NCI-H2196 treated with DMSO at 0.1 percent for 48 hours (cell line): ENCODE data around the gene DYTN.

Experiments
- DNase-seq: peaks from one replicate; lab custom pipeline; 2025; ENCODE audit not compliant: unreplicated experiment; lab: John Stamatoyannopoulos, UW

Gene DYTN

DNA sequence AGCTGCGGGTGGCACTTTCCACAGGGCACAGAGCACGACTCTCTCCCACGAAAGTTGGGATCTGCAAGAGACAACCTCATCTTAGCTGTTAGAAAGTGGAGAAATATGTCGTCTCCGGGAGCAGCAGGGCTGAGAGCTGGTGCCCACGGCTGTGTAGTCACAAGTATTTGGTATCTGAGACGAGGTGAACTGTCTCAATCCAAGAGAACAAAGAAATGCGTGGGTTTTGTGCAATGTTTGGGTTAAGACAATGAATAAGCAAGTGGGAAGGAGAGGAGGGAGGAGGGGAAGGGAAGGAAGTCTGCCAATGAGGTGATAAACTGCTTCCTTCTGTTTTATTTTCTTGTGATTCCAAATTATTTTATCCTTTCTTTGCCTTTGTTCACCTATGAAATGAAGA is 18.0 kb downstream of the DYTN start:
- DNase-seq, result no peak

GRCh38 chr2:206698811-206699210 is 19.4 kb downstream of the DYTN start:
- no peak for DNase-seq

GRCh38 chr2:206696910-206697309 is 21.3 kb downstream of the DYTN start:
- DNase-seq, result no peak

GRCh38 chr2:206693399-206694137 is 24.6 kb downstream of the DYTN start:
- DNase-seq, result peak; percentile 67

DNA sequence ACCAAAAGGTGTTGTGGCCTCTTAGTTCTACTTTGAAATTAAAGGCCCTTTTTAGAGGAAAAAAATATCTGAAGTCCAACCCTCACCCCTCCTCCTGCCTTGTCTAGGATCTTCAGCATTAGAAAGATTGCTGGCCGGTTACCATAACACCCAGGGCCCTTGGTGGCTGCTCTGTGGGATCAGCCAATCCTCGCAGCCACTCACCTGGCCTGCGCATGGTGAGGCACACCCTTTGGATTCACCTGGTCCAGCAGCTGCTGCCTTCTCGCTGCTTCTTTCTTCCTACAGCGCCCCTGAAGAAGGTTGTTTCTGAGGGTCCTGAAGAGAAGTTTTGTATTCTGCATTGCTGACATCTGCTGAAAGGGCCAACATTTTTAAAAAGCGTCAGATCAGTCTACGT is 25.2 kb downstream of the DYTN start:
- DNase-seq, result no peak

DNA sequence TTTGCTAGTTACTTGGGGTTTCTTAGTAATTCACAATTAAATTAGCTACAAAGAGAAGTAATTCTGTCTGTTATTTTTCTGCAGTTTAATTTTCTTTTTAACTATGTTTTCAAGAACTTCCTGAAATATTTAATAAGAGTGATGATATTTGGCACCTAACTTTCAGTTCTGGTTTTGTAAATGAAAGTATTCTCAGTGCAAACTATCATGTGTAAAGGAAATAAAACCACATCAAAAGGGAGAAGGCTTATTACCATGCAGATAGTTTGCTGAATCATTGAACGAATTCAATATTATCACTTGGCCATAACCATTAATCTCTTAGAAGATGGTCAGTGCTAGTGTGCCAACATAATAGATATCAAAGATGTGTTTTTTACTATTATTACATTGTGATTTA is 29.2 kb downstream of the DYTN start:
- no peak for DNase-seq

GRCh38 chr2:206688453-206688852 is 29.7 kb downstream of the DYTN start:
- DNase-seq, result no peak

DNA sequence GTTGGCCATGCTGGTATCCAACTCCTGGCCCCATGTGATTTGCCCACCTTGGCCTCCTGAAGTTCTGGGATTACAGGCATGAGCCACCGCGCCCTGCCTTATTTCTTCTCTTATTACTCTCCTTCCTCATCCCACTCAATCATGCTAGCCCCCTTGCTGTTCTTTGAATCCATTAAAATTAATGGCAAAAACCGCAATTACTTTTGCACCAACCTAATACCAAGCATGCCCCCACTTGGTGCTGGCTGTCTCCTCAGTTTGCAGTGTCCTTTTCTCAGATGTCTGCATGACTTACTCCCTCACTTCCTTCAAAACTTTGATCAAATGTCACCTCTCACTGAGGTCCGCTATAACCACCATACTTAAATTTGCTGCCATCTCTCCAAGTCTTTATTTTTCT is 34.6 kb downstream of the DYTN start:
- DNase-seq, result no peak

DNA sequence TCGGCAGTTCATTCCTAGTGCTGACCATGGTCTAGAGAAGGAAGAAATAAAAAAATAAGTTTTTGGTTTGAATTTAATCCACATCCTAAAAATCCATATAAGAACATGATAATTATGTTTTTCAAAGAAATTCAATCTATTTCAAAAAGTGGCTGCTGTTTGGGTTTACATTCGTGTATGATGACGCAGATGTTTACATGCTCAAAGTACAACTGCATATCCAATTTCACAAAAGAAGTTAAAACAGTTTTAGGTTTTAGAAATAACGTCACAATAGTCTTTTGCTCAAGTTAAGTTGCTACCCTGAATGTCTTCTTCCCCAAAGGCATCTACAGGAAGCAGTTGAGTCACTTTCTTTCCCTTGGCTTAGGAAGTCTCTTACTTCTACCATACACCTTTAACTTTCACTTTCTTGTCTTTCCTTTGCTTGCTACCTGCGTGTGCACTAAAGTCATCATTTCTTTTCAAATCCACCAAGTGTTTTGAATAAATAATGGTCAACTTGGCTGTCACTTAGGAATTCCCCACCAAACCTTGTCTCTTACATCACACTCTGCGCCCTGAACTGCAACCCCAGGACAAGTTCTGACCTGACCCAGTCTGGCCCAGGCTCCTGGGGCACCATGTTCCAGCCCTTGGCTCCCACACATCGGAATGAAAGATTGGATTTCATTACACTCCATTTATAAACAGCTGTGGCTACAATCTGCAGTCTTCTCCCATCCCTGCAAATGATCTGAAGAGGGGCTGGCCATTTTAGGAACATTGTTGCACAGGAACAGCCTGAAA is 47.5 kb downstream of the DYTN start:
- no peak for DNase-seq

DNA sequence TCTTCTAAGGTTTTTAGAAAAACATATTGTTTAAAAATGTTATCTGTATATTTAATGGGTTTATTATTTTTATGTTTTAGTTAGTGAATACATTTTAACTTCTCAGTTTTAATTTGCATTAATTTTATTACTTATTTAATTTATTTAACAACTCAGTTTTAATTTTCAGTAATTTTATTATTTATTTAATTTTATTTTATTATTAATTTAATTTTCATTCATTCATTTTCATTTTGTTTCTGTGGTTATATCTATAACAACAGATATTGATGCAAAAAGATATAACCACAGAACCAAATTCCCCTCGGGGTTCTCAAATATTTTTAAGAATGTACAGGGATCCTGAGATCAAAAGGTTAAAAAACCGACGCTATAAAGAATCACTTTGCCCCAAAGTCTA is 52.9 kb downstream of the DYTN start:
- DNase-seq, result no peak

DNA sequence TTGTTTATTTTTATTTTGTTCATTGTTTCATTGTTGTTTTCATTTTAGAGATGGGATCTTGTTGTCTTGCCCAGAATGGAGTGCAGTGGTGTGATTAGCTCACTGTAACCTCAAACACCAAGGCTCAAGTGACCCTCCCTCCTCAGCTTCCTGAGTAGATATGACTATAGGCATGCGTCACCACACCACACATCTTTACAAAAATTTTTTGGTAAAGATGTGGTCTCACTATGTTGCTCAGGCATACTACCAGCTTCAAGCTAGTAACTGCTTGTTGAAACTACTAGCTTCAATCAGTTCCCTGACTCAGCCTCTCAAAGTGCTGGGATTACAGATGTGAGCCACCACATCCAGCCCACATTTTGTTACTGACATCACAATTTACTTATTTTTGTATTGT is 61.1 kb downstream of the DYTN start:
- DNase-seq, result no peak

GRCh38 chr2:206647985-206648384 is 70.2 kb downstream of the DYTN start:
- no peak for DNase-seq

DNA sequence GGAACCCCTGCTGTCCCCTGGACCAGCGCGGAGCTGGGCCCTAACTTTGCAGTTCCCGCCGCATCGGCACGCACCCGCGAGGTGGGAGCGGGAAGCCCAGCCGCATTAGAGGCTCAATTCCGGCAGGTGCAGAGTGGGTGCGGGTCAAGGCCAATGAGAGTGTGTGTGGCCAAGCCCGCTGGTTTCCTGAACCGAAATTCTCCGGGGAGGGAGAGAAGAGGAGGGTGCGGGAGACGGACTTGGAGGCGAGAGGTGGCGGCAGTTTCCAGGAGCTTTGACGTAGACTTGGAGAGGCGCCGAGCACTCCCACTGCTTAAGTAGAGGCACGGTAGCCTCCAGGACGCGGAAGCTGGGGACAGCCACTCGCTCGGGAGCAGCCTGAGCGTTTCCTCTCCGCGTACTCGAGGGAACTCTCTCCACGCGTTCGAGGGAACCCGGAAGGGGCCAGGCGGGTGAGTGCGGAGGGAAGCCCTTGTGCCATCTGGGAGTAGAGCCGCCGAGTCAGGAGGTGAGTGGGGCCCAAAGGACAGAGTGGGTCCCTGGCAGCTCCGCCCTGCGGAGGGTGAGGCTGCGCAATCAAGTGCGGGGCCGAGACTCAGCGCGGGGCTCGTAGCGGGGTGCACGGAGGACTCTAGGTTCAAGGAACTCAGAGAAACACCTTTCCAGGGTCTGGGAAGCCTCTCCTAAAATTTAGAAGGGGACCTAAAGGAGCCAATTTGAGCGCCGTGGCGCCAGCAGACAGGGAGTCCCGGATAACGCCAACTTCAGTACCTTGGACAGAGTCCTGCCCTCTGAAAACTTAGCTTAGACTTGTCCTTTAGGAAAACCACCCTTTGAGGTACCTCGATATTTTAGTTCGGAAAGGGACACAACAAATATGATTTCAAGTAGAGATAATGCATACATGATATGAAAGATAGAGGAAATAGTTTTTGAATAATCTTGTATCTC is 75.8 kb downstream of the DYTN start, which contains the start of gene FAM237A:
Gene FAM237A, plus strand, starts transcription at position 413 of the 951 bp plus-strand sequence. CDS start 1,750 bp downstream, outside the sequence.
- no peak for DNase-seq

DNA sequence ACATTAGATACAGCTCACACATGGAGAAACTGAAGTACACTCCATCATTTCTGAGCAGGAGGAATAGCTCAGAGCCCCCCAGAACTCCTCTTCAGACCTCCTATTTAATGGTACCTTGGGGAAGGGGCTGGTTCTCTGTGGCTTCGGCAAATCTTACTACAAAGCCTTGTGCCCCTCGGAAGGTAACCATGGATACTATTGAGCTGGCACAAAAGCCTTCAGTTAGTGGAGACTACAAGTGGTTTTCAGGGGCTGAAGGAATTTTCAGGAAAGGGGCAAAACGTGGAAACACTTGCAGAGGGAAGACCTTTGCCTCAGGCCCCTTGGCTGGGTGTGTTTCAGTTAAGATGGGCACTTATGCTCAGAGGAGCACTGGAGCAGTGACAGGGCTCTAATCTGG is 77.0 kb downstream of the DYTN start:
- DNase-seq, result no peak

DNA sequence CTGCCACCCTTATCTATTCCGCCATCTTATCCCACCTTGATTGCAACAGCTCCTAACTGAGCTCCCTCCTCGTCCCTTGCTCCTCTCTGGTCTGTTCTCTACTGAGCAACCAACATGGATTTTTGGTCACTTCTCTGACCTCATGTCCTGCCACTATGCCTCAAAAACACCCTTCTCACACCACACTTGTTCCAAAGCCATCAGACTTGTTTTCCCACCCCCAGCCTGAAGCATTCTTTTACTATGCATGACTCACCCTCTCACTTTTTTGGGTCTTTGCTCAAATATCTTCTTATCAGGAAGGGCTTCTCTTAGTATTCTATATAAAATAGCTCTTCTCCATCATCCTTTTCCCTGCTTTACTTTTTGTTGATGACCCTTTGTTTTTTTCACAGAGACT is 78.6 kb downstream of the DYTN start:
- DNase-seq, result no peak

DNA sequence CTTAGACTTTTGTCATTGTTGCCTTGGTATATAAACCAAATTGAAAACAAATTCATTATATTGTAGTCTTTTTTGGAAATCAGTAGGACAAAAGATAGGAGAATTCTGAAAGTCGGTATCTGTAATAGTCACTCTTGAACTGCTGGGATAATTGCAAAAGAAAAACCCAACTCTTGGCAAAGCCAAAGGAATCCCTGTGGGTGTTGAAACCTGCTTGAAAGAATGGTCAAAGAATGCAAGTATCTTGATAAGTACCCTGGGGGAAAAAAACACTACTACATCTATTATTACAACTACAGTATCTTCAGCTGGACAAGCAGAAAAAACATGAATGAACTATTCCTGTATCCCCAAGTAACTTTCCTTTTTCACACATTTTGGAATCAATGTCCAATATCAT is 83.2 kb downstream of the DYTN start:
- DNase-seq, result no peak

DNA sequence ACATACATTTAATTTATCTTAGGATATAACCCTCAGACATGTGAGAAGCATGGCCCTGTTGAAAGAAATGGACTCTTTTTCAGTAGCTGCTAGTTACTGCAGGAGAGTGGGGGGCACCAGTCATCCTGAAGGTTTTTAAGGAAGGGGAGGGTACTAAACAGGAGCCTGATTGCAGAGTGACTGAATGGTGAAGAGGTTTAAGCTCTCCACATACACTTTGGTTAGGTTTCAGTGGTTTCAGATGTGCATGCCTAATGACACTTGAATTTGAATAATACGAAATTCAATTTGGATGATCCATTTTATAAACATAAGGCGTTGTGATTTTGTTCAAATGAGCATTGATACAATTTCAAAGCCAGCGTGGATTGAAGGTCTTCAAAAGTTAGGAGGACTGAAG is 86.9 kb downstream of the DYTN start:
- DNase-seq, result no peak

GRCh38 chr2:206627632-206628031 is 90.6 kb downstream of the DYTN start:
- no peak for DNase-seq

DNA sequence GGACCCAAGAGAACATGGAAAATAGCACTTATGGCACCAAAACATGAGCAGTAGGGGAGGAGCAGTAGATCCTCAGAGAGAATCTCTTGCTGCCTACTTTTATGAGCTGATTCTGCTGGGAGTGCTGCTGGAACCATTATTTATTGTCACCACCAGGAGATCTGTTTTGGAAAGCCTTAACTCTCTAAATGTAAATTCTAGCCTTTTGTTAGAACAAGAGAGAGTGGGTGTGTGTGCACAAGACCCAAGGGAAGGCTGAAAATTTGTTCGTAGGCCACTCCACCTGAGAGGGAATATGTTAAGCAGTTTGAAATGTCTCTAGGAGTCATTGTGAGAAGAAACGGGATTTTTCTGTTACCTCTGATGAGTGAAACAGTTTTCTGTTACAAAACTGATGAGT is 92.1 kb downstream of the DYTN start:
- no peak for DNase-seq

DNA sequence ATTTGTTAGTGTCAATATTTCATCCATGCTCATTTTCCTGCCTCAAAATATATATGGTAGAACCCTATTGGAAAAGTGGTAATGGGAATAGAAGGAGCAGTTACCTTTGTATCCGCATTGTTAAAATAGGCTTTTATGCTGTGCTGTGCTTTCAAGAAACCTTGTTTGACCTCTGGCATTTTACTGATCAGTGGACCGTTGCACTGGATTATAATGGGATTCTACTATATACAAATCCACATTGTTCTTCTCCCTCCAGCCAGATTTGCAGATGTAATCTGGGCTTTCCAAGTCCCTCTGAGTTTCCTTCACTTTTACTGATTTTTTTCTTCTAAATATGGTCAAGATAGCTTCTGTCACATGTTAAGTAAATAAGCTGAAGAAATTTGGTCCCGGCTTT is 99.2 kb downstream of the DYTN start:
- no peak for DNase-seq

GRCh38 chr2:206616151-206616550 is 102.0 kb downstream of the DYTN start:
- no peak for DNase-seq
